CD4-positive, alpha-beta T cell treated with Interferon alpha-2 for 1 hour (primary cell): ENCODE measurements around the gene AFF4.

Source experiments
- DNase-seq, 2 donors: peaks; one replicate each; pipeline ENCODE4 v3.0.0-alpha.2; 2020 to 2022

Gene AFF4

GRCh38 chr5:132854301-132854700 lies 109.1 kb downstream of the AFF4 start:
- DNase-seq = no peak

GRCh38 chr5:132853790-132854189 lies 109.6 kb downstream of the AFF4 start:
- no peak for DNase-seq

GRCh38 chr5:132853323-132853722 lies 110.1 kb downstream of the AFF4 start:
- no peak for DNase-seq

- DNase-seq = no peak
Measured at GRCh38 chr5:132850066-132850465, 113.4 kb downstream of the AFF4 start.

GRCh38 chr5:132849347-132849746 lies 114.1 kb downstream of the AFF4 start:
- DNase-seq = no peak

GRCh38 chr5:132848270-132848669 lies 115.2 kb downstream of the AFF4 start:
- DNase-seq = no peak

- DNase-seq = peak in 1 of 2 donors; percentile 26
Measured at GRCh38 chr5:132841305-132841704, 122.1 kb downstream of the AFF4 start.

GRCh38 chr5:132840896-132841295 lies 122.5 kb downstream of the AFF4 start:
- no peak for DNase-seq

GRCh38 chr5:132840313-132840712 lies 123.1 kb downstream of the AFF4 start:
- no peak for DNase-seq

- DNase-seq = no peak
Measured at GRCh38 chr5:132839426-132840301, 123.8 kb downstream of the AFF4 start.

GRCh38 chr5:132838516-132839282 lies 124.7 kb downstream of the AFF4 start:
- DNase-seq = no peak

- DNase-seq = no peak
Measured at GRCh38 chr5:132837868-132838267, 125.6 kb downstream of the AFF4 start.

- no peak for DNase-seq
Measured at GRCh38 chr5:132836852-132837251, 126.6 kb downstream of the AFF4 start.

GRCh38 chr5:132834057-132834456 lies 129.4 kb downstream of the AFF4 start:
- DNase-seq = no peak

- no peak for DNase-seq
Measured at GRCh38 chr5:132832612-132833011, 130.8 kb downstream of the AFF4 start.

GRCh38 chr5:132831095-132831860 lies 132.2 kb downstream of the AFF4 start:
- DNase-seq = no peak

- peak in 1 of 2 donors; percentile 12 for DNase-seq
Measured at GRCh38 chr5:132830436-132831094, 132.9 kb downstream of the AFF4 start, which contains the start of gene SHROOM1. Gene SHROOM1 (minus strand): TSS chr5:132830647. CDS start chr5:132826140, 4,507 bp downstream.

GRCh38 chr5:132829742-132830435 lies 133.5 kb downstream of the AFF4 start:
- peak; percentile 62 to 72 for DNase-seq

GRCh38 chr5:132828846-132829494 lies 134.5 kb downstream of the AFF4 start:
- no peak for DNase-seq

GRCh38 chr5:132827943-132828673 lies 135.3 kb downstream of the AFF4 start:
- no peak for DNase-seq
